ENCODE data around the gene WWC1.

WWC1 gene

GRCh38 chr5:168382421-168382820 is 91.0 kb downstream of the WWC1 start:
- Histone ChIP-seq H3K36me3 (replicated peaks) (no peaks in the 10 kb centered on the region), H3K4me3 (no peak overlapping the region), H3K9me3 (no peaks in the 10 kb centered on the region), H3K27me3 (ENCODE audit: low read depth) (no peaks in the 10 kb centered on the region), H3K4me1 (no peaks in the 10 kb centered on the region)
- in situ Hi-C loops (cut with MboI; ENCODE audit: low sequenced_read_pairs), result no loop called here
- no peak for DNase-seq (ENCODE audit: low spot score in 2 of 2)

GRCh38 chr5:168390491-168390890 is 99.0 kb downstream of the WWC1 start:
- Histone ChIP-seq H3K9me3 (no peaks in the 10 kb centered on the region), H3K4me3 (no peak overlapping the region), H3K27me3 (ENCODE audit: low read depth) (no peaks in the 10 kb centered on the region), H3K36me3 (replicated peaks) (0 out of 2 replicates have a peak, but pooled peaks cover 3% of the 10 kb centered on the region), H3K4me1 (no peaks in the 10 kb centered on the region)
- in situ Hi-C loops (cut with MboI; ENCODE audit: low sequenced_read_pairs), result no loop called here
- no peak for DNase-seq (ENCODE audit: low spot score in 2 of 2)

DNA sequence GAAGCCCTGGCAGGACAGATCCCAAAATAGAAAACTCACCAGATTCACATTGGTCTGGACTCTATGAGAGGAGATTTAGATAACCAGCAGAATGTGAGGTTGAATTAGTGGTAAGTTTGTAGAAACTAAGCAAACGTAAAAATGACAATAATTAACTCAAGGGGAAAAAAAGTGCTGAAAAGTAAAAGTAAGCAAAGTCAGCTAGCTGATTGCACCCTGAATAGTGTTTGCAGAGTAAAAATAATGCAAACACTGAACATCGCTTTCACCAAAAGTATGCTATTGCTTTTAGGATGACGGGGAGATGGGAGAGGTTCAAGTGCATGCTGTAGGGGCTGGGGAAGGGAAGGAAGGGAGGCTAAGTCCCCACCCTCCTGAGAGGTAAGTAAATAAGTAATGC is 102.3 kb downstream of the WWC1 start:
- H3K4me1 ChIP-seq, result no peaks in the 10 kb centered on the region
- no peaks in the 10 kb centered on the region for H3K9me3 ChIP-seq
- H3K36me3 ChIP-seq (replicated peaks), result peaks cover 7% of the 10 kb centered on the region
- in situ Hi-C loops (cut with MboI; ENCODE audit: low sequenced_read_pairs), result no loop called here
- H3K4me3 ChIP-seq, result no peak overlapping the region
- H3K27me3 ChIP-seq (ENCODE audit: low read depth), result no peaks in the 10 kb centered on the region
- DNase-seq (ENCODE audit: low spot score in 2 of 2), result no peak

- Histone ChIP-seq H3K4me1 (no peaks in the 10 kb centered on the region), H3K4me3 (no peak overlapping the region), H3K36me3 (replicated peaks) (peaks cover 11% of the 10 kb centered on the region), H3K9me3 (no peaks in the 10 kb centered on the region), H3K27me3 (ENCODE audit: low read depth) (no peaks in the 10 kb centered on the region)
- in situ Hi-C loops (cut with MboI; ENCODE audit: low sequenced_read_pairs), result no loop called here
- DNase-seq (ENCODE audit: low spot score in 2 of 2), result no peak
These were observed 109.2 kb downstream of the WWC1 start for GRCh38 chr5:168400429-168401220.

DNA sequence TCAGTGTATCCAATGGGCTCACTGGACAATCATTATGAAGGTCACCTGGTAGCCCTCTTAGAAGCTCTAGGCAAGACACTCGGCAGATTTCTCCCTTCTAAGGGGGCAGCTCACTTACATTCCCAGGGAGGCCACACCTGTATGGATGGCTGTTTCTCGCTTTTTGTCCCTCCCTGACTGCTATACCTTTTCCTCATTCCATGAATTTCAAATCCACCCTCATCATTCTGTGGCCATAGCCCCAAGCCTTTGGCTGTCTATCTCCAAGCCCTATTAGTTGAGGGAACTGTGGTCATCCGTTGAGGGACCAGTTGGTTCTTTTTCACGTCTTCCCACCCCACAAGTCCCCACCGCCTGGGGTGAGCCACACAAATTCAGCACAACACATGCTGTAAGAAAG is 109.8 kb downstream of the WWC1 start:
- DNase-seq (ENCODE audit: low spot score in 2 of 2), result no peak
- Histone ChIP-seq H3K9me3 (no peaks in the 10 kb centered on the region), H3K4me3 (no peak overlapping the region), H3K27me3 (ENCODE audit: low read depth) (no peaks in the 10 kb centered on the region), H3K4me1 (no peaks in the 10 kb centered on the region), H3K36me3 (replicated peaks) (peaks cover 11% of the 10 kb centered on the region)
- in situ Hi-C loops (cut with MboI; ENCODE audit: low sequenced_read_pairs), result no loop called here

- Histone ChIP-seq H3K36me3 (replicated peaks) (peaks cover 11% of the 10 kb centered on the region), H3K4me3 (no peak overlapping the region), H3K4me1 (no peaks in the 10 kb centered on the region), H3K9me3 (no peaks in the 10 kb centered on the region), H3K27me3 (ENCODE audit: low read depth) (no peaks in the 10 kb centered on the region)
- DNase-seq (ENCODE audit: low spot score in 2 of 2), result no peak
- in situ Hi-C loops (cut with MboI; ENCODE audit: low sequenced_read_pairs), result no loop called here
These were observed 110.4 kb downstream of the WWC1 start for GRCh38 chr5:168401880-168402279.

- no peaks in the 10 kb centered on the region for H3K4me1 ChIP-seq
- H3K27me3 ChIP-seq (ENCODE audit: low read depth), result no peaks in the 10 kb centered on the region
- no peak overlapping the region for H3K4me3 ChIP-seq
- in situ Hi-C loops (cut with MboI; ENCODE audit: low sequenced_read_pairs), result no loop called here
- DNase-seq (ENCODE audit: low spot score in 2 of 2), result no peak
- H3K9me3 ChIP-seq, result no peaks in the 10 kb centered on the region
- no peaks in the 10 kb centered on the region for H3K36me3 ChIP-seq (replicated peaks)
These were observed 112.9 kb downstream of the WWC1 start for GRCh38 chr5:168404365-168404764.

DNA sequence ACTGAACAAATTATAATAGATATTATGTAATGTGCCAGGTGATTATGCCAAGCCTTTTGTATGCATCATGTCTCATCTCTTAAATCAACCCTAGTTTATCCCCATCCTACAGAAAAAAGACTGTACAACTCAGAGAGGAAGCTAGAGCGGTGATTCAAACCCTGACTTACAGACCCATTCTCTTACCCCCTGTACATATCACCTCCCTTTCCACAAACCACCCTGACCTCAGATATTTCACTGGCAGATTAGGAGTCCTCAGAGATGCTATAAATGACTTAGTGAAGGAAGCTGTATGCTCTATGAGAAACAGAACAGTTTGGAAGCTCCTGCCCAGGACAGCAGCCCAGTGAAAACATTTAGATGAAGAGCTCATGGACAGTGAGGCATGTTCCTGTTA is 115.8 kb downstream of the WWC1 start:
- no peak for DNase-seq (ENCODE audit: low spot score in 2 of 2)
- Histone ChIP-seq H3K9me3 (no peaks in the 10 kb centered on the region), H3K27me3 (ENCODE audit: low read depth) (no peaks in the 10 kb centered on the region), H3K36me3 (replicated peaks) (peaks cover 8% of the 10 kb centered on the region), H3K4me1 (no peaks in the 10 kb centered on the region), H3K4me3 (no peak overlapping the region)
- in situ Hi-C loops (cut with MboI; ENCODE audit: low sequenced_read_pairs), result no loop called here

DNA sequence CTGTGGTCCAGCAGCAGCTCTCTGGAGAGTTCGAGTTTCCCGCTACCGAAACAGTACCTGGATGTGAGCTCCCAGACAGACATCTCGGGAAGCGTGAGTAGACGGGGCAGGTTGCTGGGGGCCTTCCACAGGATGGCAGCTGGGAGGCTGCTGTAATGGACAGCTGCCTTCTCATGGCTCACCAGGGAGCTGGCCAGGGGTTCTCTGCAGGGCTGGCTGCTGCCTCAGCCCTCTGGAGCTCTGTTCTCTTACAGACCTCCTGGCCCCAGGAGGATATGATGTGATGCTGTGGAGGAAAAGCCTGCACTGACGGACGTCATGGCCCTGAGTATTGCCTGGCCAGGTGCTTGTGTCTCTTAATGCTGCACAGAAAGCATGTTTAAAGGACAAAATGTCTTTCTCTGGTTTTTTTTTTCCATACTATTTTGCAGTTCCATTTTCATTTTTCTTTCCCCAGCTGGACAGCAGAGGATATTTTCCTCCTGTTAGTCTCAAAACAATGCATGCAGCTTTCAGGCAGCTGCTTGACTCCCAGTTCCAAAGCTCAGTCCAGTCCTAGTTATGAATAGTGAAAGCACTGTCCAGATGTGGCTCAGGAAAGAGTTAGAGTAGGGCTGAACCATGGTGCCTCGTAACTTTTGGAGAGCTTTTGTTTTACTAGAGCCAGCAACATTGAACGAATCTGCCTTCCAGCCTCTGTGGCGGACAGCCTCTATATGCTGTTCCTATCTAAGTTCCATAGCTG is 117.3 kb downstream of the WWC1 start:
- H3K36me3 ChIP-seq (replicated peaks), result peaks cover 11% of the 10 kb centered on the region
- DNase-seq (ENCODE audit: low spot score in 2 of 2), result no peak
- in situ Hi-C loops (cut with MboI; ENCODE audit: low sequenced_read_pairs), result no loop called here

GRCh38 chr5:168409591-168410458 is 118.4 kb downstream of the WWC1 start:
- in situ Hi-C loops (cut with MboI; ENCODE audit: low sequenced_read_pairs), result no loop called here
- DNase-seq (ENCODE audit: low spot score in 2 of 2), result no peak
- Histone ChIP-seq H3K36me3 (replicated peaks) (peaks cover 15% of the 10 kb centered on the region), H3K9me3 (no peaks in the 10 kb centered on the region), H3K4me1 (no peaks in the 10 kb centered on the region), H3K4me3 (no peak overlapping the region), H3K27me3 (ENCODE audit: low read depth) (no peaks in the 10 kb centered on the region)

More for the DNA sequence above, 117.3 kb downstream of the WWC1 start:
- Histone ChIP-seq H3K9me3 (no peaks in the 10 kb centered on the region), H3K4me3 (no peak overlapping the region), H3K4me1 (no peaks in the 10 kb centered on the region), H3K27me3 (ENCODE audit: low read depth) (no peaks in the 10 kb centered on the region)

GRCh38 chr5:168411871-168412270 is 120.4 kb downstream of the WWC1 start:
- H3K36me3 ChIP-seq (replicated peaks), result peaks cover 15% of the 10 kb centered on the region

DNA sequence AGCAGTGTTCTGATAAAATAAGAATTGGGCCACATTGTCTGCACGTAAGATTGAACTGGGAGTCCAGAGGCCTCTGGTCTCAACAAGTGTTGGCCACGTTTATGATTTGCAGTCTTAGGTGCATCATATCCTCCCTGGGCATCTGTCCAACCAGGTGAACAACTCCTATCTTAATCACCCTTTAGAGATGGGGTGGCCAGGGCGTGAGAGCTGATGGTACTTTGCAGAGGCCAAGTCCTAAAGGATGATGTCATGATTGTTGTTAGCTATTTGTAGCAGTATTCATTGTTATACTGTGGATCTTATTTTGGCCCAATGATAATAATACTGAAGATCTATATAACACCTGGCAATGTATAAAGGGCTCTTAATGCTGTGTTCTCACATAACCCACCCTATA is 121.6 kb downstream of the WWC1 start:
- H3K9me3 ChIP-seq, result no peaks in the 10 kb centered on the region
- no peaks in the 10 kb centered on the region for H3K4me1 ChIP-seq
- in situ Hi-C loops (cut with MboI; ENCODE audit: low sequenced_read_pairs), result no loop called here
- peaks cover 15% of the 10 kb centered on the region for H3K36me3 ChIP-seq (replicated peaks)
- no peak overlapping the region for H3K4me3 ChIP-seq
- no peak for DNase-seq (ENCODE audit: low spot score in 2 of 2)
- no peaks in the 10 kb centered on the region for H3K27me3 ChIP-seq (ENCODE audit: low read depth)

More at GRCh38 chr5:168411871-168412270, 120.4 kb downstream of the WWC1 start:
- DNase-seq (ENCODE audit: low spot score in 2 of 2), result no peak
- Histone ChIP-seq H3K27me3 (ENCODE audit: low read depth) (no peaks in the 10 kb centered on the region), H3K9me3 (no peaks in the 10 kb centered on the region), H3K4me3 (no peak overlapping the region), H3K4me1 (no peaks in the 10 kb centered on the region)
- in situ Hi-C loops (cut with MboI; ENCODE audit: low sequenced_read_pairs), result no loop called here

- H3K9me3 ChIP-seq, result no peaks in the 10 kb centered on the region
- H3K27me3 ChIP-seq (ENCODE audit: low read depth), result no peaks in the 10 kb centered on the region
- H3K36me3 ChIP-seq (replicated peaks), result peaks cover 15% of the 10 kb centered on the region
- H3K4me1 ChIP-seq, result no peaks in the 10 kb centered on the region
- no peak overlapping the region for H3K4me3 ChIP-seq
- in situ Hi-C loops (cut with MboI; ENCODE audit: low sequenced_read_pairs), result no loop called here
- no peak for DNase-seq (ENCODE audit: low spot score in 2 of 2)
These were observed 122.2 kb downstream of the WWC1 start for GRCh38 chr5:168413596-168413995.
